Neural cell (in vitro differentiated cells): ENCODE measurements around the gene CCDC149. TPM values are rescaled to one million over a fixed set of nuclear protein-coding genes. Genes with fewer than 3 reads are reported as not detected.

Source experiments
- H2AFZ ChIP-seq: fragments of 200-600, 300-800 bp; sonication (generic), shearing (Covaris generic); 2 replicates; pipeline ENCODE4 v1.6.0; 2014; ENCODE audit warnings: low read depth, mild to moderate bottlenecking, antibody characterized with exemption, low read length, moderate library complexity
- H3F3A ChIP-seq: fragments of 200-600 bp; shearing (Covaris generic); 2 replicates; pipeline ENCODE4 v1.6.1; 2016; ENCODE audit warnings: mild to moderate bottlenecking, moderate library complexity, mixed read lengths, antibody characterized with exemption, low read length; ENCODE audit not compliant: insufficient read depth, poor library complexity, severe bottlenecking
- H3K27ac ChIP-seq: fragments of 200-600, 300-800 bp; sonication (generic), shearing (Covaris generic); 2 replicates; pipeline ENCODE4 v1.5.1; 2014; ENCODE audit warnings: mild to moderate bottlenecking, low read length, moderate library complexity
- H3K27me3 ChIP-seq: fragments of 300-800, 200-600 bp; sonication (generic), shearing (Covaris generic); 2 replicates; pipeline ENCODE4 v1.6.0; 2014; ENCODE audit warnings: mild to moderate bottlenecking, low read depth, low read length, moderate library complexity; ENCODE audit not compliant: insufficient read depth
- H3K36me3 ChIP-seq: fragments of 300-800, 200-600 bp; sonication (generic), shearing (Covaris generic); 2 replicates; pipeline ENCODE4 v1.5.1; 2014; ENCODE audit warnings: mild to moderate bottlenecking, antibody characterized with exemption, low read length, moderate library complexity; ENCODE audit not compliant: insufficient read depth
- H3K4me2 ChIP-seq: fragments of 300-800, 200-600 bp; sonication (generic), shearing (Covaris generic); 2 replicates; pipeline ENCODE4 v1.6.0; 2014; ENCODE audit warnings: mild to moderate bottlenecking, low read length
- H3K4me3 ChIP-seq: fragments of 300-800, 200-600 bp; sonication (generic), shearing (Covaris generic); 2 replicates; pipeline ENCODE4 v1.5.1; 2014; ENCODE audit warnings: mild to moderate bottlenecking, low read length, moderate library complexity
- H3K79me2 ChIP-seq: fragments of 200-600 bp; shearing (Covaris generic); replicated peaks from 2 replicates; pipeline ENCODE4 v1.6.0; 2014; ENCODE audit warnings: mild to moderate bottlenecking, low read length, moderate library complexity; ENCODE audit not compliant: insufficient read depth
- H3K9ac ChIP-seq: fragments of 300-800, 200-600 bp; sonication (generic), shearing (Covaris generic); 2 replicates; pipeline ENCODE4 v1.6.1; 2016; ENCODE audit warnings: mild to moderate bottlenecking, low read length, mixed read lengths
- H3K9me2 ChIP-seq: fragments of 200-600 bp; shearing (Covaris generic); 2 replicates; pipeline ENCODE4 v1.6.1; 2016; ENCODE audit warnings: mild to moderate bottlenecking, low read length, mixed read lengths; ENCODE audit not compliant: insufficient read depth
- H3K9me3 ChIP-seq: fragments of 200-600, 300-800 bp; sonication (generic), shearing (Covaris generic); 2 replicates; pipeline ENCODE4 v1.6.1; 2016; ENCODE audit warnings: mild to moderate bottlenecking, mixed run types, low read length, moderate library complexity, mixed read lengths
- H4K20me1 ChIP-seq: fragments of 200-600 bp; shearing (Covaris generic); 2 replicates; pipeline ENCODE4 v1.6.1; 2016; ENCODE audit warnings: mild to moderate bottlenecking, mixed run types; ENCODE audit not compliant: insufficient read depth
- EP300 ChIP-seq: fragments of 450-650 bp; conservative IDR thresholded peaks from 2 replicates; pipeline ENCODE4 v1.6.1; 2014; ENCODE audit warnings: antibody characterized with exemption, mild to moderate bottlenecking, moderate library complexity; ENCODE audit not compliant: poor library complexity, severe bottlenecking
- EZH2 ChIP-seq: fragments of 200-600, 300-800 bp; shearing (Covaris generic), sonication (generic); IDR thresholded peaks from 2 replicates; pipeline ENCODE4 v1.6.1; 2014; ENCODE audit warnings: antibody characterized with exemption, low read length, borderline replicate concordance, mild to moderate bottlenecking; ENCODE audit not compliant: insufficient read depth, poor library complexity, severe bottlenecking
- POLR2AphosphoS5 ChIP-seq: IDR thresholded peaks from 2 replicates; pipeline ENCODE4 v1.6.1; 2012
- RAD21 ChIP-seq: fragments of 450-650 bp; conservative IDR thresholded peaks from 2 replicates; pipeline ENCODE4 v1.6.1; 2014; ENCODE audit warnings: antibody characterized with exemption, mild to moderate bottlenecking, moderate library complexity
- SMC3 ChIP-seq: fragments of 450-650 bp; conservative IDR thresholded peaks from 2 replicates; pipeline ENCODE4 v1.6.1; 2014; ENCODE audit warnings: antibody characterized with exemption, mild to moderate bottlenecking, moderate library complexity; ENCODE audit not compliant: poor library complexity
- TAF1 ChIP-seq: IDR thresholded peaks from 2 replicates; pipeline ENCODE4 v1.6.1; 2012; ENCODE audit warnings: low read depth
- polyA plus RNA-seq: library from polyadenylated mRNA; depleted of rRNA; stranded (reverse); fragments of >200 nt; gene quantifications from 2 replicates; pipeline ENCODE4 v1.2.3, GENCODE V29; 2014
- TF ChIP-seq, protein P1 (sequence below): IDR thresholded peaks from 2 replicates; pipeline ENCODE4 v1.6.1; 2012; ENCODE audit warnings: borderline replicate concordance
- TF ChIP-seq, protein P2 (sequence below): fragments of 450-650 bp; IDR thresholded peaks from 2 replicates; pipeline ENCODE4 v1.5.1; 2014; ENCODE audit warnings: antibody characterized with exemption, mild to moderate bottlenecking, moderate library complexity; ENCODE audit not compliant: poor library complexity, severe bottlenecking

Gene CCDC149
- polyA plus RNA-seq, 1 donor from 2014 or later: 6.6 TPM

DNA sequence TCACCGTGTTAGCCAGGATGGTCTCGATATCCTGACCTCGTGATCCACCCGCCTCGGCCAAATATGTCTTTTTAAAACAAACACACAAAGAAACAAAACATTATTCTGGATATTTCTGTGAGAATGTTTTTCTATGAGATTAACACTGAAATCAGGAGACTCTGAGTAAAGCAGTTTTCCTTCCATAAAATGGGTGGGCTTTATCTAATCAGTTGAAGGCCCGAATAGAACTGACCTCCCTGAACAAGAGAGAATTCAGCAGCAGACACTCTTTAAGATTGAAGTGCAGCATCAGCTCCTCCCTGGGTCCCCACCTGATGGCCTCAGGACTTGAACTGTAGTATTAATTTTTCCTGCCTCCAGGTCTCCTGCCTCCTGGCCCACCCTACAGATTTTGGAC is 139.9 kb downstream of the CCDC149 start:
- no peaks in the 10 kb centered on the region for H4K20me1 ChIP-seq
- H2AFZ ChIP-seq: no peak overlapping the region
- no peak overlapping the region for H3K9ac ChIP-seq
- no peaks in the 10 kb centered on the region for H3K9me2 ChIP-seq
- H3K36me3 ChIP-seq: no peaks in the 10 kb centered on the region
- no peaks in the 10 kb centered on the region for H3K27me3 ChIP-seq
- H3K4me2 ChIP-seq: no peak overlapping the region
- no peaks in the 10 kb centered on the region for H3K79me2 ChIP-seq
- H3K9me3 ChIP-seq: no peaks in the 10 kb centered on the region
- no peak overlapping the region for H3K4me3 ChIP-seq
- no peaks in the 10 kb centered on the region for H3F3A ChIP-seq
- no peak overlapping the region for H3K27ac ChIP-seq
- TF ChIP-seq EP300: no peak
- TF ChIP-seq, protein P1, sequence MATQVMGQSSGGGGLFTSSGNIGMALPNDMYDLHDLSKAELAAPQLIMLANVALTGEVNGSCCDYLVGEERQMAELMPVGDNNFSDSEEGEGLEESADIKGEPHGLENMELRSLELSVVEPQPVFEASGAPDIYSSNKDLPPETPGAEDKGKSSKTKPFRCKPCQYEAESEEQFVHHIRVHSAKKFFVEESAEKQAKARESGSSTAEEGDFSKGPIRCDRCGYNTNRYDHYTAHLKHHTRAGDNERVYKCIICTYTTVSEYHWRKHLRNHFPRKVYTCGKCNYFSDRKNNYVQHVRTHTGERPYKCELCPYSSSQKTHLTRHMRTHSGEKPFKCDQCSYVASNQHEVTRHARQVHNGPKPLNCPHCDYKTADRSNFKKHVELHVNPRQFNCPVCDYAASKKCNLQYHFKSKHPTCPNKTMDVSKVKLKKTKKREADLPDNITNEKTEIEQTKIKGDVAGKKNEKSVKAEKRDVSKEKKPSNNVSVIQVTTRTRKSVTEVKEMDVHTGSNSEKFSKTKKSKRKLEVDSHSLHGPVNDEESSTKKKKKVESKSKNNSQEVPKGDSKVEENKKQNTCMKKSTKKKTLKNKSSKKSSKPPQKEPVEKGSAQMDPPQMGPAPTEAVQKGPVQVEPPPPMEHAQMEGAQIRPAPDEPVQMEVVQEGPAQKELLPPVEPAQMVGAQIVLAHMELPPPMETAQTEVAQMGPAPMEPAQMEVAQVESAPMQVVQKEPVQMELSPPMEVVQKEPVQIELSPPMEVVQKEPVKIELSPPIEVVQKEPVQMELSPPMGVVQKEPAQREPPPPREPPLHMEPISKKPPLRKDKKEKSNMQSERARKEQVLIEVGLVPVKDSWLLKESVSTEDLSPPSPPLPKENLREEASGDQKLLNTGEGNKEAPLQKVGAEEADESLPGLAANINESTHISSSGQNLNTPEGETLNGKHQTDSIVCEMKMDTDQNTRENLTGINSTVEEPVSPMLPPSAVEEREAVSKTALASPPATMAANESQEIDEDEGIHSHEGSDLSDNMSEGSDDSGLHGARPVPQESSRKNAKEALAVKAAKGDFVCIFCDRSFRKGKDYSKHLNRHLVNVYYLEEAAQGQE: no peak
- TF ChIP-seq, protein P2, sequence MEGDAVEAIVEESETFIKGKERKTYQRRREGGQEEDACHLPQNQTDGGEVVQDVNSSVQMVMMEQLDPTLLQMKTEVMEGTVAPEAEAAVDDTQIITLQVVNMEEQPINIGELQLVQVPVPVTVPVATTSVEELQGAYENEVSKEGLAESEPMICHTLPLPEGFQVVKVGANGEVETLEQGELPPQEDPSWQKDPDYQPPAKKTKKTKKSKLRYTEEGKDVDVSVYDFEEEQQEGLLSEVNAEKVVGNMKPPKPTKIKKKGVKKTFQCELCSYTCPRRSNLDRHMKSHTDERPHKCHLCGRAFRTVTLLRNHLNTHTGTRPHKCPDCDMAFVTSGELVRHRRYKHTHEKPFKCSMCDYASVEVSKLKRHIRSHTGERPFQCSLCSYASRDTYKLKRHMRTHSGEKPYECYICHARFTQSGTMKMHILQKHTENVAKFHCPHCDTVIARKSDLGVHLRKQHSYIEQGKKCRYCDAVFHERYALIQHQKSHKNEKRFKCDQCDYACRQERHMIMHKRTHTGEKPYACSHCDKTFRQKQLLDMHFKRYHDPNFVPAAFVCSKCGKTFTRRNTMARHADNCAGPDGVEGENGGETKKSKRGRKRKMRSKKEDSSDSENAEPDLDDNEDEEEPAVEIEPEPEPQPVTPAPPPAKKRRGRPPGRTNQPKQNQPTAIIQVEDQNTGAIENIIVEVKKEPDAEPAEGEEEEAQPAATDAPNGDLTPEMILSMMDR: no peak

DNA sequence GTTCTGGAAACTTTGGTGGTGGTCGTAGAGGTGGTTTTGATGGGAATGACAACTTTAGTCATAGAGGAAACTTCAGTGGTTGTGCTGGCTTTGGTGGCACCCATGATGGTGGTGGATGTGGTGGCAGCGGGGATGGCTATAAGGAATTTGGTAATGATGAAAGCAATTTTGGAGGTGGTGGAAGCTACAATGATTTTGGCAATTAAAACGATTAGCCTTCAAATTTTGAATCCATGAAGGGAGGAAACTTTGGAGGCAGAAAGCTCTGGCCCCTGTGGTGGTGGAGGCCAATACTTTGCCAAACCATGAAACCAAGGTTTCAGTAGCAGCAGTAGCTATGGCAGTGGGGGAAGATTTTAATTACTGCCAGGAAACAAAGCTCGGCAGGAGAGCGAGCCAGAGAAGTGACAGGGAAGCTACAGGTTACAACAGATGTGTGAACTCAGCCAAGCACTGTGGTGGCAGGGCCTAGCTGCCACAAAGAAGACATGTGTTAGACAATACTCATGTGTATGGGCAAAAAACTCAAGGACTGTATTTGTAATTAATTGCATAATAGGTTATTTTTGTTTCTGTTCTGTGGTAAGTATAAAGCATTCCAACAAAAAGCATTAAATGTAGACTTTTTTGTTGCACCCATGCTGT is 140.7 kb downstream of the CCDC149 start:
- Histone ChIP-seq H3K9me3 (no peaks in the 10 kb centered on the region), H3K27me3 (no peaks in the 10 kb centered on the region), H3K79me2 (no peaks in the 10 kb centered on the region), H3K27ac (no peak overlapping the region), H3K9me2 (no peaks in the 10 kb centered on the region), H3K9ac (no peak overlapping the region), H3F3A (no peaks in the 10 kb centered on the region), H3K36me3 (no peaks in the 10 kb centered on the region), H3K4me3 (no peak overlapping the region), H3K4me2 (no peak overlapping the region), H2AFZ (no peak overlapping the region), H4K20me1 (no peaks in the 10 kb centered on the region)
- TF ChIP-seq, protein P1: no peak
- TF ChIP-seq EZH2 (no peak), TAF1 (no peak), EP300 (no peak), SMC3 (no peak), RAD21 (no peak), POLR2AphosphoS5 (no peak)
- TF ChIP-seq, protein P2: no peak
